HG03460 (cell line): ENCODE results near the gene IFNGR2.

ENCODE experiments used
- ATAC-seq: cut with Tn5 transposase; IDR thresholded peaks from one replicate; pipeline ENCODE4 v1.9.1; 2021; ENCODE audit not compliant: unreplicated experiment

The IFNGR2 gene

DNA sequence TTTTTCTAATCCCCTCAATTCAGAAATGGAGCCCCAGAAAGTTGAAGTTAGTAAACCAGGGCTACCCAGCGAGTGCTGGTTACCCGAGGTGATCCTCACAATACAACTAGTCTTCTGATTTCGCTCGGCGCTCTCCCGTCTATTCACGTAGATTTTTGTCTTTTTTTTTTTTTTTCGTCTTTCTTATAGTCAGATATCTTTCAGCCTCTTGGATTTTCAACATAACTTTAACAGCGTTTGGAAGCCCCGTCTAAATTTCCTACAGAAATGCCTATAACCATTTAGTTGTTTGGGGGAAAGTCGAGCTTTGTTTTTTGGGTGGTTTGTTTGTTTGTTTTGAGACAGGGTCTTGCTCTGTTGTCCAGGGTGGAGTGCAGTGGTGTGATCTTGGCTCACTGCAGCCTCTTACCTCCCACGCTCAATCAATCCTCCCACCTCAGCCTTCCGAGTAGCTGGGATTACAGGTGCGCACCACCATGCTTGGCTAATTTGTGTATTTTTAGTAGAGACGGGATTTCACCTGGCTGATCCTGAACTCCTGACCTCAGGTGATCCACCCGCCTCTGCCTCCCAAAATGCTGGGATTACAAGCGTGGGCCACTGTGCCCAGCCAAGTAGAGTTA, 77.4 kb downstream of the IFNGR2 start:
- ATAC-seq: no peak

DNA sequence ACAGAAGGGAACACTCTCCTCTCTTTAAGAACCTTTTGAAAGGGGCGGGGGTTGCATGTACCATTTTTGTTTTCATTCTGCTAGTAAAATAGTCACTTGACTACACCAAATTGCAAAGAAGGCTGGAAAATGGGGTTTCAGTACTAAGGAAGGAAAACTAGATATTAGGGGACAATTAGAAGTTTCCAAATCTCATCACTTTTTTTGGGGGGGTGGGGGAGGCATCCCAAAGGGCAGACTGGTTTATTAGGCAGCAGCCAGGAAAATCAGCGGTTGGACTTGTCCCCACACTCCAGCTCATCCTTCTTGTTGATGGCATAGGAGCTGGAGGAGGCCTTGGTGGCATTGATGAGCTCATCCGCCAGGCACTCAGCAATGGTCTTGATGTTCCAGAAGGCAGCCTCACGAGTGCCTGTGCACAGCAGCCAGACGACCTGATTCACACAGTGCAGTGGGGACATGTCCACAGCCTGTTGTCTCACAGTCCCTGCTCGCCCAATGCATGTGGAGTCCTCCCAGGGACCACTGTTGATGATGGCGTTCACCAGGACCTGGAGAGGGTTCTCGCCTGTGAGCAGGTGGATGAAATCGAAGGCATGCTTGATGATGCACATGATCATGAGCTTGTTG, 78.2 kb downstream of the IFNGR2 start:
- no peak for ATAC-seq
